HG03469 (cell line): ENCODE measurements around the gene SIRT6.
"Not testable (repeated sequence)": the region's sequence is repeated elsewhere in the genome, so short reads cannot be mapped to it uniquely, and the experiment has no call there.

ENCODE experiments used
- ATAC-seq: cut with Tn5 transposase; IDR thresholded peaks from one replicate; pipeline ENCODE4 v1.9.1; 2021; ENCODE audit warnings: mild to moderate bottlenecking, moderate library complexity, moderate number of reproducible peaks; ENCODE audit not compliant: unreplicated experiment

Gene SIRT6

GRCh38 chr19:4139614-4140236 lies 42.6 kb downstream of the SIRT6 start:
- no peak for ATAC-seq

GRCh38 chr19:4138445-4138844 lies 43.9 kb downstream of the SIRT6 start:
- no peak for ATAC-seq

GRCh38 chr19:4136680-4137088 lies 45.7 kb downstream of the SIRT6 start:
- ATAC-seq: no peak

GRCh38 chr19:4135386-4135785 lies 47.0 kb downstream of the SIRT6 start:
- ATAC-seq: not testable (repeated sequence)

GRCh38 chr19:4134351-4134750 lies 48.0 kb downstream of the SIRT6 start:
- ATAC-seq: no peak

- ATAC-seq: no peak
Measured at GRCh38 chr19:4130744-4131438, 51.5 kb downstream of the SIRT6 start.

GRCh38 chr19:4129050-4129449 lies 53.3 kb downstream of the SIRT6 start:
- ATAC-seq: not testable (repeated sequence)

GRCh38 chr19:4127322-4127721 lies 55.0 kb downstream of the SIRT6 start:
- ATAC-seq: not testable (repeated sequence)

- ATAC-seq: no peak
Measured at GRCh38 chr19:4124638-4125037, 57.7 kb downstream of the SIRT6 start.
